C4-2B (cell line): Measurements from ENCODE around the gene RNF7.

Source experiments
- ZFX ChIP-seq: fragments of 450-650 bp; IDR thresholded peaks from 2 replicates; pipeline ENCODE4 v1.6.1; 2017
- TF ChIP-seq, protein P1 (sequence below): fragments of 450-650 bp; conservative IDR thresholded peaks from 2 replicates; pipeline ENCODE4 v1.5.1; 2017; ENCODE audit warnings: mild to moderate bottlenecking

GRCh38 chr3:141746962-141747361 is 8.9 kb downstream of the RNF7 start:
- TF ChIP-seq, protein P1, sequence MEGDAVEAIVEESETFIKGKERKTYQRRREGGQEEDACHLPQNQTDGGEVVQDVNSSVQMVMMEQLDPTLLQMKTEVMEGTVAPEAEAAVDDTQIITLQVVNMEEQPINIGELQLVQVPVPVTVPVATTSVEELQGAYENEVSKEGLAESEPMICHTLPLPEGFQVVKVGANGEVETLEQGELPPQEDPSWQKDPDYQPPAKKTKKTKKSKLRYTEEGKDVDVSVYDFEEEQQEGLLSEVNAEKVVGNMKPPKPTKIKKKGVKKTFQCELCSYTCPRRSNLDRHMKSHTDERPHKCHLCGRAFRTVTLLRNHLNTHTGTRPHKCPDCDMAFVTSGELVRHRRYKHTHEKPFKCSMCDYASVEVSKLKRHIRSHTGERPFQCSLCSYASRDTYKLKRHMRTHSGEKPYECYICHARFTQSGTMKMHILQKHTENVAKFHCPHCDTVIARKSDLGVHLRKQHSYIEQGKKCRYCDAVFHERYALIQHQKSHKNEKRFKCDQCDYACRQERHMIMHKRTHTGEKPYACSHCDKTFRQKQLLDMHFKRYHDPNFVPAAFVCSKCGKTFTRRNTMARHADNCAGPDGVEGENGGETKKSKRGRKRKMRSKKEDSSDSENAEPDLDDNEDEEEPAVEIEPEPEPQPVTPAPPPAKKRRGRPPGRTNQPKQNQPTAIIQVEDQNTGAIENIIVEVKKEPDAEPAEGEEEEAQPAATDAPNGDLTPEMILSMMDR: no peak
- no peak for TF ChIP-seq ZFX
